Measurements from ENCODE around the gene ZFYVE1.
"Not testable (repeated sequence)": the region's sequence is repeated elsewhere in the genome, so short reads cannot be mapped to it uniquely, and the experiment has no call there.

Gene ZFYVE1

GRCh38 chr14:72956741-72957140 is 70.2 kb downstream of the ZFYVE1 start:
- not testable (repeated sequence) for DNase-seq (ENCODE audit: low read depth)

GRCh38 chr14:72952171-72952570 is 74.7 kb downstream of the ZFYVE1 start:
- no peak for DNase-seq (ENCODE audit: low read depth)

GRCh38 chr14:72948481-72949138 is 78.3 kb downstream of the ZFYVE1 start:
- DNase-seq (ENCODE audit: low read depth): peak; percentile 65

GRCh38 chr14:72947366-72948160 is 79.3 kb downstream of the ZFYVE1 start:
- no peak for DNase-seq (ENCODE audit: low read depth)

- peak; percentile 28 for DNase-seq (ENCODE audit: low read depth)
Observed at GRCh38 chr14:72946491-72946890, 80.4 kb downstream of the ZFYVE1 start.

- DNase-seq (ENCODE audit: low read depth): no peak
Observed at GRCh38 chr14:72945356-72946027, 81.4 kb downstream of the ZFYVE1 start.

GRCh38 chr14:72943876-72944430 is 83.0 kb downstream of the ZFYVE1 start:
- no peak for DNase-seq (ENCODE audit: low read depth)

GRCh38 chr14:72942934-72943333 is 84.0 kb downstream of the ZFYVE1 start:
- no peak for DNase-seq (ENCODE audit: low read depth)

GRCh38 chr14:72941286-72941985 is 85.5 kb downstream of the ZFYVE1 start:
- DNase-seq (ENCODE audit: low read depth): no peak

GRCh38 chr14:72939630-72940029 is 87.3 kb downstream of the ZFYVE1 start:
- DNase-seq (ENCODE audit: low read depth): no peak

- no peak for DNase-seq (ENCODE audit: low read depth)
Observed at GRCh38 chr14:72932893-72933292, 94.0 kb downstream of the ZFYVE1 start.

GRCh38 chr14:72929316-72930080 is 97.4 kb downstream of the ZFYVE1 start:
- DNase-seq (ENCODE audit: low read depth): no peak

GRCh38 chr14:72928872-72929271 is 98.0 kb downstream of the ZFYVE1 start:
- no peak for DNase-seq (ENCODE audit: low read depth)

GRCh38 chr14:72926292-72927028 is 100.4 kb downstream of the ZFYVE1 start, which contains the start of gene DCAF4:
Gene DCAF4, plus strand, starts transcription at chr14:72926464. Its CDS starts 11,515 bp downstream, at chr14:72937979.
- peak; percentile 99 for DNase-seq (ENCODE audit: low read depth)

- no peak for DNase-seq (ENCODE audit: low read depth)
Observed at GRCh38 chr14:72925815-72926291, 101.1 kb downstream of the ZFYVE1 start.

- DNase-seq (ENCODE audit: low read depth): no peak
Observed at GRCh38 chr14:72925171-72925759, 101.6 kb downstream of the ZFYVE1 start.

- DNase-seq (ENCODE audit: low read depth): no peak
Observed at GRCh38 chr14:72924337-72924736, 102.6 kb downstream of the ZFYVE1 start.

- DNase-seq (ENCODE audit: low read depth): no peak
Observed at GRCh38 chr14:72921396-72921795, 105.5 kb downstream of the ZFYVE1 start.

- DNase-seq (ENCODE audit: low read depth): no peak
Observed at GRCh38 chr14:72920008-72920407, 106.9 kb downstream of the ZFYVE1 start.

Measured in iris pigment epithelial cell (primary cell).